ENCODE measurements around the gene CDCA4.

DNA sequence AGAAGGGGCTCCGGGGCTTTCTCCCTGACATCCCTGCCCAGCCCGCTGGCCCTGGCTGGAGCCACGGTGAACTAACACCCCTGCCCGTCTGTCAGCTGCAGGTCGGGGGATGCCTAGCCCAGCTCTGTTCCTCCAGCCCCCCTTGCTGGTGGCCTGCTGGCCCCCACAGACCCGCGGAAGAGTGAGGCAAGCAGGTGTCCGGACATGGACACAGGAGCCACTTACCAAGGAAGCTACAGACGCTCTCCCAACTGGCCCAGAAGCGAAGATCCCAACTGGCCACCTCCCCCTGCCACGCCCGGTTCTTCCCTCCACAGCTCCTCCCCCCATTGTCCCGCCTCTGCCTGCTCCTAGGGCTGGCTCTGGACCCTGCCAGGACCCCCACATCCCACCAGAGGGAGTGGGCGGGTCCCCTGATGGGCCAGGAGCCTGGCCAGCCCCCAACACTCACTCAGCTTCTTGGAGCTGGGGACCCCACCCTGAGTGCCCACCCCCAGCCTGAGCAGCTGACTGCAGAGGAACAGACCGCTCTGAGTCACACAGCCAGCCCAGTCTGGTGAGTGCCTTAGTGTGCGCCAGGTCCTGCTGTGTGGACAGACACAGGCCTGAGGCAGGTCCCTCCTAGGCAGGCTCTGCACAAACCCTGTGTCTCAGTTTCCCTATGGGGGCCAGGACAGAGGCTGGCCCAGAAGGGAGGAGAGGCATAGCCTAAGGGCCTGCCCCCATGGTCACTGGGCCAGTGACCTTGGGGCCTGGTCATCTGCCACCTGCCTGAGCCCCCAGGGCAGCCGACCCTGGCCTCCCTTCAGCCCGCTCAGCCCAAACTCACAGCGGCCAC, 50.4 kb downstream of the CDCA4 start:
- TF ChIP-seq EZH2phosphoT487 (IDR thresholded peaks at IDR 0.05; ENCODE audit: insufficient read depth, low read depth) (no peak), EZH2 (IDR thresholded peaks at IDR 0.05; ENCODE audit: insufficient read depth, poor library complexity, severe bottlenecking) (no peak)
